ENCODE data around the gene SCMH1.

Gene SCMH1

DNA sequence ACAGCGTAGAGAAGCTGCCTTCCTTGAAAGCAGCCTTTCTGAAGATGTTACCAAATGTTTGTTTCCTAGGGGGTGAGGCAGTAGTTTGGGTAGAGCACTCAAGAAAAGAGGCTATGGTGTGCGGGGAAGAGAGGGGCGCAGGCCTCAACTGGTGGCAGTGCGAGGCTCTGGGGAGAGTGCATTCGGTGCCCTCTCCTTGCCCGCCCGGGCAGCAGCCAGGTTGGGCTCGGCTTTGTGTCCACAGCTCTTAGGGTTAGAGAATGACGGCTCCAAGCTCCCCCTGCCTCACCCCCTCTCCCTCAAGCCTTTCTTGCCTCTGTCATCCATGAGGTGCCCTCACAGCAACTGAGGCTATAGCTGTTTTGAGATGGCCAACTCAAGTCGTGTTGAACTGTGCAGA lies 219.7 kb downstream of the SCMH1 start:
- Histone ChIP-seq H3K36me3 (ENCODE audit: control insufficient read depth, insufficient read depth, low read length, severe bottlenecking) (peaks cover 11% of the 10 kb centered on the region), H3K9me3 (ENCODE audit: control insufficient read depth, low read length) (no peaks in the 10 kb centered on the region), H3K4me1 (ENCODE audit: control insufficient read depth, insufficient read depth, low read length) (no peaks in the 10 kb centered on the region), H3K9ac (ENCODE audit: low read length) (no peak overlapping the region), H3K4me3 (ENCODE audit: low read length) (no peak overlapping the region), H3K27me3 (replicated peaks; ENCODE audit: control insufficient read depth, insufficient read depth, low read length) (no peaks in the 10 kb centered on the region)
- DNase-seq (ENCODE audit: low read depth) = no peak

DNA sequence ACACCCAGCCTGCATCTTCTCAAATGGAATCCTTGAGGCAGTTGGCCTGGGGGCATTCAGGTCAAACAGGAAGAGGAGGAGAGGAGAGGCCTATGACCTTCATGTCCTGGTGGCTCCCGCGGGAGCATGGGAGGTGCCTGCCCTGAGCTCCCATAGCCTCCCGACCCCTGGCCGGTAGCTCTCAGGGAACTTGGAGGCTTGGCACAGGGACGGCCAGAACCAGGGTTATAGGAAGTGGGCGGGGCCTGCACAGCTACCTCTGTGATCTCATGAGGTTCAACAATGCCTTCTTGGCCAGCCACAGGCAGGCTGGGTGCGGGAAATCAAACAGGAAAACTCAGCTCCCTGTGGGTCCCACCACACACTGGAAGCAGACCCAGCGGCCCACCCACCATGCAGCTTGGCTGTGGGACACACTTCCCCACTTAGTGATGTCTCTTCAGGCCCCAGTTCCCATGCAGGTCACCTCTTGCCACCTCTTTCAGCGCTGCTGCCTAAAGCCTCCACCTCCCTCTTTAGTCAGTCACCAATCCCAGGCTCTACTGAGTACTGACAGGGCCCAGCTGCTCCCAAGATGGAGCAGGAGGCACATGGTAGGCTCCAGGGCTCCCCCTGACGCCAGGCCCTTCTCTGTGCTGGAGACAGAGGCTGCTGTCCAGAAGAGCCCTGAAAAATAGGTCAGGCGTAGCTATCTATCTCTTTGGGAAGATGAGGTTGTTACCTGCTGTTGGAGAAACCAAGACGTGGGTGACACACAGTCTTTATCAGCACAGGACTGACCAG lies 220.4 kb downstream of the SCMH1 start, which contains the start of gene SLFNL1:
TSS of gene SLFNL1 (minus strand) at position 200 of the 783 bp plus-strand sequence. CDS start 1,065 bp downstream, outside the sequence.
- Histone ChIP-seq H3K4me1 (ENCODE audit: control insufficient read depth, insufficient read depth, low read length) (no peaks in the 10 kb centered on the region), H3K9me3 (ENCODE audit: control insufficient read depth, low read length) (no peaks in the 10 kb centered on the region), H3K27me3 (replicated peaks; ENCODE audit: control insufficient read depth, insufficient read depth, low read length) (no peaks in the 10 kb centered on the region), H3K9ac (ENCODE audit: low read length) (no peak within 1 kb of the TSS), H3K4me3 (ENCODE audit: low read length) (no peak within 1 kb of the TSS), H3K36me3 (ENCODE audit: control insufficient read depth, insufficient read depth, low read length, severe bottlenecking) (peaks cover 14% of the 10 kb centered on the region)
- no peak for DNase-seq (ENCODE audit: low read depth)

DNA sequence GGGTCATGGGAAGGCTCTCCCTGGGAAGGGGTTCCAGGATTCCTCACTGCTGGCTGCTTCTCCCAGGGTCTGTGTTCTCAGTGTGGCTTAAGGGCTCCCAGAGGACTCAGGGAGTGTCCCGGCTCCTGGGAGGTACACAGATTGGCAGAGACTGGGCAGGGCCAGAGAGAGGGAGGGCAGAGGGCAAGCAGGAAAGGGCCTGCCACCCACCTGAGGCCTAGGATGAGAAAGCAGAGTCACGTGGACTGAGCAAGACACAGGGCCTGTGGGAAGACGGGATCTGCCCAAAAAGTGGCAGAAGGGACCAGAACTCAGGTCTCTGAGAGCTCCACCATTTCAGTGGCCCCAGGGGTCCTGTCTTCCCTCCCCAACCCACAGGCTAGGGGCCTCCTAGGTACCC lies 221.5 kb downstream of the SCMH1 start:
- DNase-seq (ENCODE audit: low read depth) = no peak
- Histone ChIP-seq H3K9ac (ENCODE audit: low read length) (no peak overlapping the region), H3K36me3 (ENCODE audit: control insufficient read depth, insufficient read depth, low read length, severe bottlenecking) (peaks cover 11% of the 10 kb centered on the region), H3K27me3 (replicated peaks; ENCODE audit: control insufficient read depth, insufficient read depth, low read length) (no peaks in the 10 kb centered on the region), H3K9me3 (ENCODE audit: control insufficient read depth, low read length) (no peaks in the 10 kb centered on the region), H3K4me3 (ENCODE audit: low read length) (no peak overlapping the region), H3K4me1 (ENCODE audit: control insufficient read depth, insufficient read depth, low read length) (no peaks in the 10 kb centered on the region)

DNA sequence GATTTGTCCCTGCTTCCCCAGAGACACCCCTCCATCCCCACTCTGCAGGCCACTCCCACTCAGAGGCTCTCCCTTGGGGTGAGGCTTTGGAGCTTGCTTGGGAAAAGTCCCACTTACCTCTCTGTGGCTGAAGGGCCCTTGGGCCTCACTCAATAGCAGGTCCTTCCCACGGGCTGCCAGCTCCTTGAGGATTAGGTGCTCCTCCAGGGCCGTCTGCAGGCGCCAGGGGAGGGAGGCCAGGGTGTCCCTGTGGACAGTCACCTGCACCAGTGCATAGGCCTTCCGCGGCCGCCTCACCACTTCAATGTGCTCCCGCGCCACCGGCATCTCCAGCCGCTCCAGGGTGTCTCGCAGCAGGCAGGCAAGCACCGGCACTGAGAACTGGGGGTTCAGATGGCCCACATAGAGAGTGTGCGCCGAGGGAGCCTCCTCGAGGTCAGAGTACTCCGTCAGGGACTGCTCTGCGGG lies 222.0 kb downstream of the SCMH1 start:
- DNase-seq (ENCODE audit: low read depth) = no peak
- H3K4me1 ChIP-seq (ENCODE audit: control insufficient read depth, insufficient read depth, low read length) = peaks cover 3% of the 10 kb centered on the region
- H3K36me3 ChIP-seq (ENCODE audit: control insufficient read depth, insufficient read depth, low read length, severe bottlenecking) = peaks cover 11% of the 10 kb centered on the region
- H3K9me3 ChIP-seq (ENCODE audit: control insufficient read depth, low read length) = no peaks in the 10 kb centered on the region
- no peak overlapping the region for H3K4me3 ChIP-seq (ENCODE audit: low read length)
- no peaks in the 10 kb centered on the region for H3K27me3 ChIP-seq (replicated peaks; ENCODE audit: control insufficient read depth, insufficient read depth, low read length)
- H3K9ac ChIP-seq (ENCODE audit: low read length) = no peak overlapping the region

DNA sequence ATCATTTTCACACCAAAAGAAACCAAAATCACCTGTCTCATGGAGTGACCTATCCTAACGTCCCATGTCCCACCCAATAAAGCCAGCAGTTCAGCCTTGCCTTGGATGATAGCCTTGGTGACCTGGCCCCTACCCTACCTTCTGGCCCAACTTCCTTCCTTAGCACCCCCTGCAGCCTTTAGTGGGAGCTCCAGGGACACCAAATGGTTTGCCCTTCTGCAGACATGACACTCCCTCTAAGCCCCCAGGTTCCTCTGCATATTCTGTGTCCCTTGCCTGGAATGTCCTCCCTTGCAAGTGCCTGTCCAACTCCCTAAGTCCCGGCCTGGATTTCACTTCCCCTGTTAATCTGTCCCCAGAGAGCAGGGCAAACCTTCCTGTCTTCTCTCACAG lies 222.8 kb downstream of the SCMH1 start:
- H3K4me3 ChIP-seq (ENCODE audit: low read length) = no peak overlapping the region
- no peak for DNase-seq (ENCODE audit: low read depth)
- H3K9ac ChIP-seq (ENCODE audit: low read length) = no peak overlapping the region
- no peaks in the 10 kb centered on the region for H3K27me3 ChIP-seq (replicated peaks; ENCODE audit: control insufficient read depth, insufficient read depth, low read length)
- H3K4me1 ChIP-seq (ENCODE audit: control insufficient read depth, insufficient read depth, low read length) = peaks cover 4% of the 10 kb centered on the region
- H3K9me3 ChIP-seq (ENCODE audit: control insufficient read depth, low read length) = no peaks in the 10 kb centered on the region
- H3K36me3 ChIP-seq (ENCODE audit: control insufficient read depth, insufficient read depth, low read length, severe bottlenecking) = peaks cover 11% of the 10 kb centered on the region

DNA sequence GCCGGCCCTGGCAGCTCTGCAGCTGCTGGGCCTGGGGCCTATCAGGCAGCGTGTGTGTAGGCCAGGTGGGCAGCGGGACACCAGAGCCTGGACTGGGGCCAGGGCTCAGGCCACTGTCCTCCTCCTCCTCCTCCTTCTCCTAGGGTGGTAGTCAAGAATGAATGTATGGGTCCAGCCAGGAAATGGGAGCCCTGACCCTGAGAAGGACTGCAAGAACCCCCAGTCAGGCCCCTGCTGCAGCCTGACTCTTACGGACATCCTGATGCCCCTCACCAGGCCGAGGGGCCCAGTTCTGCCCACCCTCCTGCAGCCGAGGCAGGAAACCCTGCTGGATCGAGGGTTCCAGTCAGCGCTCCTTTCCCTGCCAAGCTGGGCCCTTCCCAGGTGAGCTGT lies 224.1 kb downstream of the SCMH1 start:
- Histone ChIP-seq H3K4me1 (ENCODE audit: control insufficient read depth, insufficient read depth, low read length) (peaks cover 4% of the 10 kb centered on the region), H3K9me3 (ENCODE audit: control insufficient read depth, low read length) (no peaks in the 10 kb centered on the region), H3K36me3 (ENCODE audit: control insufficient read depth, insufficient read depth, low read length, severe bottlenecking) (peaks cover 15% of the 10 kb centered on the region), H3K27me3 (replicated peaks; ENCODE audit: control insufficient read depth, insufficient read depth, low read length) (no peaks in the 10 kb centered on the region), H3K9ac (ENCODE audit: low read length) (no peak overlapping the region), H3K4me3 (ENCODE audit: low read length) (no peak overlapping the region)
- DNase-seq (ENCODE audit: low read depth) = no peak

DNA sequence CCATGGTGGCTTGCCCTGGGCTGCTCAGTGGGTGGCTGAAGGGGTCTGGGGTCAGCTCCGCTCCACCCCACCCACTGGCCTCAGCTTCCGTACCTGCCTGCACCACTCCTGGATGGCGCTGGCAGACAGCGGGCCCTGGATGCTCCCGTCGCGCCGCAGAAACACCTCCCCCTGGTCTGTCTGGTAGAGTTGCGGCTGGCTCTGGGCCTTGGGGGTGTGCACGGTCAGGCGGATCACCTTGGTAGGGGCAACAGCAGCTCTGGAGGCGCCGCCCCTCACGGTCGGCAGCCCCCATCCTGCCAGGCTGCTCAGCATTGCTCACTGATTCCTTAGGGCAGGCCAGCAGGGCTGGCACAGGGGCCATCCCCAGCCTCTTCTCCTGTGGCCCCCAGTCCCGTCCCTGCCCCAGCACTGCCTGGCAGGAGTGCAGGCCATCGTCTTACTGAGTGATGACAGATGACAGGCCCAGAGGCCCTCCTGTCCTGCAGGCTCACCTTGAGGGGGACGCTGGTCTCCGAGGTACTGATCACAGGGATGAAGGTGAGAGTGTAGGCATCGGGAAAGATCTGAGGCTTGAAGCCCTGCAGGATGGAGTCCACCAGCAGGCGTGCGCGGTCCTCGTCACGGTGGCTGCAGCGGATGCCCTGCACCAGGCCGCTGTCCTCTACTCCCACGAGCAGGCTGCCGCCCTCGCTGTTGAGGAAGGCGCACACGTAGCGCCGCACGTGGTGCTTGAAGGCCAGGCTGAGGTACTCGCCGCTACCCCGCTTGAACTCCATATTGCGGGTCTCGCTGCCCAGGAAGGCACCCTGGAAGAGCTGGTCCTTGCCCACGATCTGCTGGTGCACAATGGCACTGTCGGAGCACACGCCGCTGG lies 224.7 kb downstream of the SCMH1 start:
- peaks cover 4% of the 10 kb centered on the region for H3K4me1 ChIP-seq (ENCODE audit: control insufficient read depth, insufficient read depth, low read length)
- no peak for DNase-seq (ENCODE audit: low read depth)
- H3K4me3 ChIP-seq (ENCODE audit: low read length) = no peak overlapping the region
- H3K36me3 ChIP-seq (ENCODE audit: control insufficient read depth, insufficient read depth, low read length, severe bottlenecking) = peaks cover 21% of the 10 kb centered on the region
- H3K27me3 ChIP-seq (replicated peaks; ENCODE audit: control insufficient read depth, insufficient read depth, low read length) = no peaks in the 10 kb centered on the region
- H3K9ac ChIP-seq (ENCODE audit: low read length) = no peak overlapping the region
- no peaks in the 10 kb centered on the region for H3K9me3 ChIP-seq (ENCODE audit: control insufficient read depth, low read length)

DNA sequence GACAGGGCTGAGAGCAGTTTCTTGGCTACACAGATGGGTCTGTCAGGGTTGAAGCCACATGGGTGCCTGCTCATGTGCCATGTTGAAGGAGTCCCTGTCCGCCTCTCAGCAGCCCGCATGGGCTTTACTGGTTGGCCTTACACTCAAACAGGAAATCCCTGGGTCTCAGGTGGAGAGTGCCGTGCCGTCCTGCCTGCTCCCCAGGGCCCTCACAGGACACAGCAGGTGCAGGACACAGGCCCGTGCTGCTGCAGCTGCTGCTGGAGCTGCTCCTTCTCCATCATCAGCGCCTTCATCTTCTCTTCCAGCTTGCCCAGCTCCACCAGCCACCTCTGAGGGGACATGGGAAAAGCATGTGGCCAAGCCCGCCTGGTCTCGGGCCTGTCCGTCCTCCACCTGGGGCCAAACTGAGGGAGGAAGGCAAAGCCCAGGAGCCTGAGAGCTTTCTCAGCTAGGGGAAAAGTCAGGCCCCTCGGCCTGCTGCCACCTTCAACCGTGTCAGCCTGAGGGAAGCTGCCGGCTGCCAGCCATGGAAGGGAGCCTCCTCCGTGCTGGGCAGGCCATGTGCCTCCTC lies 226.1 kb downstream of the SCMH1 start:
- H3K36me3 ChIP-seq (ENCODE audit: control insufficient read depth, insufficient read depth, low read length, severe bottlenecking) = peaks cover 35% of the 10 kb centered on the region
- H3K27me3 ChIP-seq (replicated peaks; ENCODE audit: control insufficient read depth, insufficient read depth, low read length) = no peaks in the 10 kb centered on the region
- peaks cover 4% of the 10 kb centered on the region for H3K4me1 ChIP-seq (ENCODE audit: control insufficient read depth, insufficient read depth, low read length)
- no peak overlapping the region for H3K9ac ChIP-seq (ENCODE audit: low read length)
- no peak for DNase-seq (ENCODE audit: low read depth)
- H3K9me3 ChIP-seq (ENCODE audit: control insufficient read depth, low read length) = no peaks in the 10 kb centered on the region
- H3K4me3 ChIP-seq (ENCODE audit: low read length) = no peak overlapping the region

DNA sequence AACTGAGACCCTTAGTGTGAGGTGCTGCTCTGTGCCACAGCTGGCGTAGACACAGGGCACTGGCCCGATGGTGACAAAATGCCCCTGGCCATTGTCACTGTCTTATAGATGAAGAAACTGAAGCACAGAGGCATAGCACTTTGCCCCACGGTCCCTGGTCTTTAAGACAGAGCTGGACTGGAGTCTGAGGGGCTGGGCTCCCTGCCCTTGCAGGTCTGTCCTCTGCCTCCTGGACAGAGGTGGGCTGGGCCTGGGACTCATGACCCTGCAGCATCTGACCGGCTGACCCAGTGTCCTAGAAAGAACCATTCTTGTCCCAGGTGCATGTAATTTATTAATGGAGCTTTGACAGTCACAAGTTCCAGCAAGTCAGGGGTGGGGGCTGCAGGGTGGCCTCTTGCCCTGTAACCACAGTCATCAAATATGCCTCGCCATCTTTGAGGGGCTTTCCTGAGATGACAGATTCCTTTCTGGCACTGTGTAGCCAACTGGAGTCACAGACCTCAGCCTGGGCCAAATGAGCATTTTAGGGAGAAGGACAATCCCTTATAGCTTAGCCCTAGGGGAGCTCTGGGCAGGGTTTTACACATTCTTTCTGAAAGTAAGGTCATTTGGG lies 226.7 kb downstream of the SCMH1 start:
- peaks cover 41% of the 10 kb centered on the region for H3K36me3 ChIP-seq (ENCODE audit: control insufficient read depth, insufficient read depth, low read length, severe bottlenecking)
- no peak overlapping the region for H3K9ac ChIP-seq (ENCODE audit: low read length)
- H3K27me3 ChIP-seq (replicated peaks; ENCODE audit: control insufficient read depth, insufficient read depth, low read length) = no peaks in the 10 kb centered on the region
- no peak for DNase-seq (ENCODE audit: low read depth)
- no peak overlapping the region for H3K4me3 ChIP-seq (ENCODE audit: low read length)
- H3K4me1 ChIP-seq (ENCODE audit: control insufficient read depth, insufficient read depth, low read length) = peaks cover 4% of the 10 kb centered on the region
- H3K9me3 ChIP-seq (ENCODE audit: control insufficient read depth, low read length) = no peaks in the 10 kb centered on the region

DNA sequence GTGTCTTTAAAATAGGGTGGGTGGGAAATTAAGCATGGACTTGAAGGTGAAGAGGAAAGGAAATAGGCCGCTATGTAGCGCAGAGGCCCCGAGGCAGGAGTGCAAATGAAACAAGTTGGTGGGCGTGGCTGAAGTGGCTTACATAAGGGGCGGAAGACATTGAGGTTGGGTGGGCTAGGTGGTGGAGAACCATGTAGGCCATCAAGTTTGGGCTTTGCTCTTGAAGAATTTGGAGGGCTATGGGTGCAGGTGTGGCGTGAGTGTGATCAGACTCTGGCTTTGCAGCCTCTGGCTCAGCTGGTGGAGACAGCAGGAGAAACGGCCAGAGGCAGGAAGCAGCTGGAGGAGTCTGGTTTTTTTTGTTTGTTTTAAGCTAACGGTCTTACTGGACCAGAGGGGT lies 227.2 kb downstream of the SCMH1 start:
- Histone ChIP-seq H3K27me3 (replicated peaks; ENCODE audit: control insufficient read depth, insufficient read depth, low read length) (no peaks in the 10 kb centered on the region), H3K4me1 (ENCODE audit: control insufficient read depth, insufficient read depth, low read length) (peaks cover 4% of the 10 kb centered on the region), H3K4me3 (ENCODE audit: low read length) (no peak overlapping the region), H3K9me3 (ENCODE audit: control insufficient read depth, low read length) (no peaks in the 10 kb centered on the region), H3K36me3 (ENCODE audit: control insufficient read depth, insufficient read depth, low read length, severe bottlenecking) (peaks cover 46% of the 10 kb centered on the region), H3K9ac (ENCODE audit: low read length) (no peak overlapping the region)
- no peak for DNase-seq (ENCODE audit: low read depth)

DNA sequence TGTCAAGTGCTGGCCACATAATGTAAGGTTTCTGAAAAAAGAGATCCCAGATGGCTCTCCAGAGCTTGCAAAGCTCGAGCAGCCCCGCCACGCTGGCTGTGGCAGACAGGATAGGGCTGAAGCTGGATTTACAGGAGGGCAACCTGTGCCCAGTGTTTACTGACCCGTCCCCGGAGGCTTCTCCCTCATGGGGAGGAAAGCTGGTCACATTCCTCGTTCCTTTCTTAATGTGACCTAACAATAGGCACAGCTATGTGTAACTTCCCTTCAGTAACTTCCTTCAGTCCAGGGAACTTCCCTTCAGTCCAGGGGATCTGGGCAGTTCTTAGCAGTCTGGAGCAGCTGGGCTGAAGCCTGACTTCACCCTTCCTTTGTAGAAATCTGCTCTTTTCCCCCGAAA lies 228.3 kb downstream of the SCMH1 start:
- no peak for DNase-seq (ENCODE audit: low read depth)
- no peak overlapping the region for H3K4me3 ChIP-seq (ENCODE audit: low read length)

More for the DNA sequence above, 228.3 kb downstream of the SCMH1 start:
- peaks cover 56% of the 10 kb centered on the region for H3K36me3 ChIP-seq (ENCODE audit: control insufficient read depth, insufficient read depth, low read length, severe bottlenecking)
- H3K9ac ChIP-seq (ENCODE audit: low read length) = no peak overlapping the region
- H3K27me3 ChIP-seq (replicated peaks; ENCODE audit: control insufficient read depth, insufficient read depth, low read length) = no peaks in the 10 kb centered on the region
- H3K4me1 ChIP-seq (ENCODE audit: control insufficient read depth, insufficient read depth, low read length) = peaks cover 4% of the 10 kb centered on the region
- H3K9me3 ChIP-seq (ENCODE audit: control insufficient read depth, low read length) = no peaks in the 10 kb centered on the region
